GM06990 (cell line): ENCODE results near the gene DPPA2.

Experiments
- DNase-seq: peaks from one replicate; pipeline ENCODE4 v3.0.0-alpha.2; 2011; ENCODE audit not compliant: insufficient read length; ENCODE audit errors: extremely low read depth
- H3K27me3 ChIP-seq: replicated peaks from 2 replicates; pipeline ENCODE4 v1.6.0; 2011; ENCODE audit warnings: low read length; ENCODE audit not compliant: control insufficient read depth, insufficient read depth
- H3K36me3 ChIP-seq: 2 replicates; pipeline ENCODE4 v1.5.1; 2011; ENCODE audit warnings: low read length; ENCODE audit not compliant: control insufficient read depth, insufficient read depth
- H3K4me3 ChIP-seq: replicated peaks from 2 replicates; pipeline ENCODE4 v1.5.1; 2011; ENCODE audit warnings: low read depth, mild to moderate bottlenecking, control low read depth, low read length
- TF ChIP-seq, protein P1 (sequence below): IDR thresholded peaks from 2 replicates; pipeline ENCODE4 v1.5.1; 2011; ENCODE audit warnings: low read length, control low read depth, mild to moderate bottlenecking, inconsistent platforms; ENCODE audit not compliant: insufficient read depth, poor library complexity, severe bottlenecking

Gene DPPA2

DNA sequence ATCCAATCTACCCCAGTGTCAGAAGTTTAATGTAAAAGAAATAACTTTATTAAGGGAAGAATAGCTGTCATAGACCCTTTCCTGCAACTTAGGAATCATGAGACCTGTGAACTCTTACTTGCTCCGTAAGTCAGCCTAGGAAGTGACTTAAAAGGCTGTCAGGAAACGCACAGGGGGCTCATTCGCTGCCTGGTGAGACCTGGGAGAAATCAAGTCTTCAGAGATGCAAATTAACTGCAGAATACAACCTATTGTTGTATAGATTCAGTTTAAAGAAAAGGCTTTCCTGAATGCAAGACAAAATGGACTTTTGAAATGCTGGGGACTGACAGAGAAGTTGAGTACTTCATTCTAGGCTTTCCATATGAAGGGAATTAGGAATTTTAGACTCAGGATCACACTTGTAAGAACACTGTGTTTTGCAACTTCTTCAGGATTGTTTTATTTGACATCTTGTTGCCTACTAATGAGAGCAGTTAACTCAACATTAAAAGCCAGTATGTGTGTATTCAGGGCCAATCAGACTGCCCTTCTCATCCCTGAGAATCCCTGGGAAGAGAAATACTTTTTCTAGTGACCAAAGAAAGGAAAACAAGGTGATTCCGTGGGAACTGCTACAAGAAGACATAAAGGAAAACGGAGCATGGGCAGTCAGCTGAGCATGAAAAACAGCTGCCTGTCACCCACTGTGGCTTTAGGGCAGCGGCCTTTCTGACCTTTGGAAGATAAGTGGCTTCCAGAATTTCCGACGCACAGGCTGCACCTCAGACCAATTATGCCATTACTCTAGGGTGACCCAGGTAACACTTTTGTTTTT lies 39.5 kb upstream of the DPPA2 start:
- Histone ChIP-seq H3K27me3 (no peaks in the 10 kb centered on the region), H3K36me3 (no peaks in the 10 kb centered on the region), H3K4me3 (no peak overlapping the region)
- TF ChIP-seq, protein P1, sequence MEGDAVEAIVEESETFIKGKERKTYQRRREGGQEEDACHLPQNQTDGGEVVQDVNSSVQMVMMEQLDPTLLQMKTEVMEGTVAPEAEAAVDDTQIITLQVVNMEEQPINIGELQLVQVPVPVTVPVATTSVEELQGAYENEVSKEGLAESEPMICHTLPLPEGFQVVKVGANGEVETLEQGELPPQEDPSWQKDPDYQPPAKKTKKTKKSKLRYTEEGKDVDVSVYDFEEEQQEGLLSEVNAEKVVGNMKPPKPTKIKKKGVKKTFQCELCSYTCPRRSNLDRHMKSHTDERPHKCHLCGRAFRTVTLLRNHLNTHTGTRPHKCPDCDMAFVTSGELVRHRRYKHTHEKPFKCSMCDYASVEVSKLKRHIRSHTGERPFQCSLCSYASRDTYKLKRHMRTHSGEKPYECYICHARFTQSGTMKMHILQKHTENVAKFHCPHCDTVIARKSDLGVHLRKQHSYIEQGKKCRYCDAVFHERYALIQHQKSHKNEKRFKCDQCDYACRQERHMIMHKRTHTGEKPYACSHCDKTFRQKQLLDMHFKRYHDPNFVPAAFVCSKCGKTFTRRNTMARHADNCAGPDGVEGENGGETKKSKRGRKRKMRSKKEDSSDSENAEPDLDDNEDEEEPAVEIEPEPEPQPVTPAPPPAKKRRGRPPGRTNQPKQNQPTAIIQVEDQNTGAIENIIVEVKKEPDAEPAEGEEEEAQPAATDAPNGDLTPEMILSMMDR = no peak
- DNase-seq = no peak

DNA sequence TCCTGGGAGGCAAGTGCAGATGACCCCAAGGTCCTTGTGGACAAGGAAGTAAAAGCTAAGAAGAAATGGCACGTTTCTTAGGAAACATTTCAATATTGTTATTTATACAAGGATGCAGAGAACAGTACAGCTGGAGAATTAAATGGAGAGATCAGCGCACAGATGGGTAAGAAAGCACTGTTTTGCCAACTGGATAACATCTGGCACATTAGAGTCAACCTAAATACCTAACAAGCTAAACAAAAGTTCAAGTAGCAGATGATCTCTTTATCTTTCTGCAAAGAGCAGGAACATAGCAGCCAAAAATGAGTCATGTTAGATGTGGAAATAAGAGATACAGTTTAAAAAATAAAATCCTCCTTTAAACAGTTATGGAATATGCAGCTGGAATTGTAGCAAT lies 36.7 kb upstream of the DPPA2 start:
- TF ChIP-seq, protein P1 = no peak
- no peaks in the 10 kb centered on the region for H3K27me3 ChIP-seq
- DNase-seq = no peak
- H3K4me3 ChIP-seq = no peak overlapping the region
- no peaks in the 10 kb centered on the region for H3K36me3 ChIP-seq

DNA sequence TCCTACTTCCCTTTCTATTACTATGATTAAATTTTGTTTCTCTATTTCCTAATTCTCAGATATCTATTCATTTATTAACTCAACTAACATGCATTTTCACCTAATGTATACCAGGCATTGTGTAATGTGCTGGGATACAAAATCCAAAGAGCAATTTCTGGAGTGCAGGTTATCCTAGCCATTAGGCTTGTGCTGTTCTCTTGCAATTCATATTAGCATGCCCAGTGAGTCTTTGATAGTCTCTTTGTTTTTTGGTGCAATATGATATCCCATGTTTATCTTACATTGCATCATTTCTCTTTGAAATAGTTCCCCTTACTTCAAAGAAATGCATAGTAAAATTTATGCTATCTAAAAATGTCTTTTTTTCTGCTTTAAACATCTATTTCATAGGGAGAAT lies 34.9 kb upstream of the DPPA2 start:
- Histone ChIP-seq H3K36me3 (no peaks in the 10 kb centered on the region), H3K4me3 (no peak overlapping the region), H3K27me3 (no peaks in the 10 kb centered on the region)
- no peak for DNase-seq
- TF ChIP-seq, protein P1 = no peak

DNA sequence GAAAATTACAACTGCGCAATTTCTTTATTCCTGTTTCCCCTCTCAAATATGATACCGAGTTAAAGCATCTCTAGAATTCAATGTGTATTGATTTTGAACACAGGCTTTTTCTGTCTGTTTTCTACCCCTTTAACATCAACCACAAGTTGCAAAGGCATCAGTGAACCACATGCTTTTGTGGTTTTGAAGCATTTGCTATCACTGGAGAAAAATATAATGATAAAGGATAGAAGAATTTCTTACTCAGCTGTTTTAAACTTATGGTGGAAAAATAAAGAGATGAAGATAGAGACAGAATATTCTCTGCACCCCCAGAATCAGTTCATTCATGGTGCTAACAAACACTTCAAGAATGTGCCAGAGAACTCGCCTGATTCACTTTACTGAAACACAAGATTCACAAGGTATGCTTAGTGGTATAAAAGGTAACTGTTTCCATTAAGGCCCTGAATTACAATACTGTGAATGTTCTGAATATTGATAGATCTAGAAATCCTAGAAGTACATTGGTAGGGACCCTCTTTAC lies 30.5 kb upstream of the DPPA2 start:
- no peak for DNase-seq
- no peaks in the 10 kb centered on the region for H3K27me3 ChIP-seq
- TF ChIP-seq, protein P1 = no peak
- H3K4me3 ChIP-seq = no peak overlapping the region
- H3K36me3 ChIP-seq = no peaks in the 10 kb centered on the region

DNA sequence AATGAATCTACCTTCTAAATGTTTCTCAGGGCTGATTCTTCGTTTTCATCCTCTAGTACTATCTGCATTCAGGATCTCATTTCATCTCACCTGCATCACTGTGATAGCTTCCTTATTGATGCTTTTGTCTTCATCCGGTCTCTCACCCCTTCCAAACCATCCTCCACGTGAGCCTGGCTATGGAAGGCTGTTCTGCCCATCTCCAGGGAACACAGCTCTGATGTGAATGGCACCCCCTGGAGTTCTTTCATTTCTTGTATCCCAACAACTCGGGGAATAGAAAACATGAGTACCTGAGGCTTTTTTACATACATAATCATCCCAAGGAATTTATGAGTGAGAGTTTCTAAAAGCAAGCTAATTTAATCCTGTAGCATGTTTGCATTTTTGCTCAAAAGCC lies 29.8 kb upstream of the DPPA2 start:
- Histone ChIP-seq H3K4me3 (no peak overlapping the region), H3K36me3 (no peaks in the 10 kb centered on the region), H3K27me3 (no peaks in the 10 kb centered on the region)
- no peak for DNase-seq
- TF ChIP-seq, protein P1 = no peak
